Uterus (tissue), 4 donors: ENCODE data around the gene DCAF10. TPM values are rescaled to one million over a fixed set of nuclear protein-coding genes. Genes with fewer than 3 reads are reported as not detected.
"Not testable (repeated sequence)": the region's sequence is repeated elsewhere in the genome, so short reads cannot be mapped to it uniquely, and the experiment has no call there.

ENCODE experiments used
- DNase-seq, 2 donors: peaks; one replicate each; pipeline ENCODE4 v3.0.0-alpha.2; 2019 to 2020
- H3K27ac ChIP-seq, 2 donors: fragments of 200-600 bp; sonication (generic); 1 replicate in 1 of 2; 2 replicates in 1 of 2; pipeline ENCODE4 v1.5.1; 2016 to 2018
- H3K27me3 ChIP-seq, 2 donors: fragments of 200-600 bp; sonication (generic); one replicate each; pipeline ENCODE4 v1.5.1; 2018 to 2019; ENCODE audit warnings: control low read depth in 1 of 2
- H3K36me3 ChIP-seq, 2 donors: fragments of 200-600 bp; sonication (generic); one replicate each; pipeline ENCODE4 v1.5.1; 2019; ENCODE audit warnings: control low read depth in 1 of 2
- H3K4me1 ChIP-seq, 2 donors: fragments of 200-600 bp; sonication (generic); one replicate each; pipeline ENCODE4 v1.5.1; 2018 to 2019; ENCODE audit warnings: control low read depth in 1 of 2
- H3K4me3 ChIP-seq, 2 donors: fragments of 200-600 bp; sonication (generic); 1 replicate in 1 of 2; 2 replicates in 1 of 2; pipeline ENCODE4 v1.5.1; 2018 to 2019; ENCODE audit warnings: mild to moderate bottlenecking in 1 of 2
- H3K9me3 ChIP-seq, 2 donors: fragments of 200-600 bp; sonication (generic); one replicate each; pipeline ENCODE4 v1.5.1; 2019; ENCODE audit warnings: control low read depth in 1 of 2
- POLR2A ChIP-seq, 2 donors: fragments of 450-650 bp; IDR thresholded peaks; one replicate each; pipeline ENCODE4 v1.6.1; 2016; ENCODE audit warnings: antibody characterized with exemption in 2 of 2, mild to moderate bottlenecking in 1 of 2, moderate library complexity in 1 of 2
- intact Hi-C: fragments of 100-400 bp; cut with DNase I; formaldehyde crosslinking; loops from one replicate; pipeline ENCODE4 v1.15.1; 2023; ENCODE audit warnings: low total_unique reads
- total RNA-seq, 4 donors: library from RNA; depleted of rRNA in 3 of 4; stranded (reverse); fragments of >200 nt in 3 of 4; gene quantifications; one replicate each; pipeline versions ENCODE4 v1.1.0 to v1.2.4, GENCODE V29; 2014 to 2023
- TF ChIP-seq, protein P1 (sequence below), 4 experiments: fragments of 200-600 bp in 2 of 4; fragments of 450-650 bp in 2 of 4; sonication (generic) in 2 of 4; IDR thresholded peaks; one replicate each; pipeline ENCODE4 v1.5.1; 2016 to 2019; ENCODE audit warnings: antibody characterized with exemption in 4 of 4, mild to moderate bottlenecking in 2 of 4, moderate library complexity in 1 of 4
- donor health status: DM: yes; HTN: yes; CAD: no.

DCAF10 gene
- total RNA-seq, 4 donors from 2014 or later: 10.8 to 34.8 (median 29.6) TPM

DNA sequence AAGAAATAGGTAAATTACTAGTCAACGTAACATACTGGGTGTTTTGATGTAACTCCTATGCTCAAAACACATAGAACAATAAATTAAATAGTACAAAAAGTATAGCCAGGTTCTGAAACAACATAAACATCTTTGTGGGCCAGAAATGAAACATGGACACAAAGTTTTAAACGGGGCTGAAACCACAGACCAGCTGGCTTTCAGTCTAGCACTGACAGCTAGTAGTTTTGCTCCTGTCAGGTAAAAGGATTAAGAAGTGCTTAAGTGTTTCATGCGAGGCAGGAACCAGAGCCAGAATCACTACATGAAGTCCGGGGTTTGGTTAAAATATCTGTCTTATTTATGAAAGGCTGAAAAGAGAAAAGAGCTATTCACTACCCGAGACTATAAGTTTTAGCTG is 19.5 kb downstream of the DCAF10 start:
- intact Hi-C loops: loop anchor here (10.0 kb wide), 1 partner anchor 65 kb away; no protein-coding TSS in a partner anchor

DNA sequence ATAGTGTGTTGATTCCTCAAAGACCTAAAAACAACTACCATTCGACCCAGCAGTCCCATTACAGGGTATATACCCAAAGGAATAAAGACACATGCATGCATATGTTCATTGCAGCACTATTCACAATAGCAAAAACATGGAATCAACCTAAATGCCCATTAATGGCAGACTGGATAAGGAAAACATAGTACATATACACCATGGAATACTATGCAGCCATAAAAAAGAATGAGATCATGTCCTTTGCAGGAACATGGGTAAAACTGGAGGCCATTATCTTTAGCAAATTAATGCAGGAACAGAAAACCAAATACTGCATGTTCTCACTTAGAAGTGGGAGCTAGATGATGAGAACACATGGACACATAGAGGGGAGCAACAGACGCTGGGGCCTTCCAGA is 24.6 kb downstream of the DCAF10 start:
- intact Hi-C loops: loop anchor here (10.0 kb wide), 1 partner anchor 60 kb away; no protein-coding TSS in a partner anchor

More for the DNA sequence above, 19.5 kb downstream of the DCAF10 start:
- no peak overlapping the region for H3K27ac ChIP-seq
- no peak overlapping the region for H3K4me3 ChIP-seq
- DNase-seq: no peak
- no peaks in the 10 kb centered on the region for H3K4me1 ChIP-seq
- no peaks in the 10 kb centered on the region for H3K9me3 ChIP-seq
- no peaks in the 10 kb centered on the region for H3K36me3 ChIP-seq
- no peaks in the 10 kb centered on the region for H3K27me3 ChIP-seq
- TF ChIP-seq, protein P1, sequence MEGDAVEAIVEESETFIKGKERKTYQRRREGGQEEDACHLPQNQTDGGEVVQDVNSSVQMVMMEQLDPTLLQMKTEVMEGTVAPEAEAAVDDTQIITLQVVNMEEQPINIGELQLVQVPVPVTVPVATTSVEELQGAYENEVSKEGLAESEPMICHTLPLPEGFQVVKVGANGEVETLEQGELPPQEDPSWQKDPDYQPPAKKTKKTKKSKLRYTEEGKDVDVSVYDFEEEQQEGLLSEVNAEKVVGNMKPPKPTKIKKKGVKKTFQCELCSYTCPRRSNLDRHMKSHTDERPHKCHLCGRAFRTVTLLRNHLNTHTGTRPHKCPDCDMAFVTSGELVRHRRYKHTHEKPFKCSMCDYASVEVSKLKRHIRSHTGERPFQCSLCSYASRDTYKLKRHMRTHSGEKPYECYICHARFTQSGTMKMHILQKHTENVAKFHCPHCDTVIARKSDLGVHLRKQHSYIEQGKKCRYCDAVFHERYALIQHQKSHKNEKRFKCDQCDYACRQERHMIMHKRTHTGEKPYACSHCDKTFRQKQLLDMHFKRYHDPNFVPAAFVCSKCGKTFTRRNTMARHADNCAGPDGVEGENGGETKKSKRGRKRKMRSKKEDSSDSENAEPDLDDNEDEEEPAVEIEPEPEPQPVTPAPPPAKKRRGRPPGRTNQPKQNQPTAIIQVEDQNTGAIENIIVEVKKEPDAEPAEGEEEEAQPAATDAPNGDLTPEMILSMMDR (IDR thresholded peaks at IDR 0.05): no peak
- no peak for TF ChIP-seq POLR2A (IDR thresholded peaks at IDR 0.05)

DNA sequence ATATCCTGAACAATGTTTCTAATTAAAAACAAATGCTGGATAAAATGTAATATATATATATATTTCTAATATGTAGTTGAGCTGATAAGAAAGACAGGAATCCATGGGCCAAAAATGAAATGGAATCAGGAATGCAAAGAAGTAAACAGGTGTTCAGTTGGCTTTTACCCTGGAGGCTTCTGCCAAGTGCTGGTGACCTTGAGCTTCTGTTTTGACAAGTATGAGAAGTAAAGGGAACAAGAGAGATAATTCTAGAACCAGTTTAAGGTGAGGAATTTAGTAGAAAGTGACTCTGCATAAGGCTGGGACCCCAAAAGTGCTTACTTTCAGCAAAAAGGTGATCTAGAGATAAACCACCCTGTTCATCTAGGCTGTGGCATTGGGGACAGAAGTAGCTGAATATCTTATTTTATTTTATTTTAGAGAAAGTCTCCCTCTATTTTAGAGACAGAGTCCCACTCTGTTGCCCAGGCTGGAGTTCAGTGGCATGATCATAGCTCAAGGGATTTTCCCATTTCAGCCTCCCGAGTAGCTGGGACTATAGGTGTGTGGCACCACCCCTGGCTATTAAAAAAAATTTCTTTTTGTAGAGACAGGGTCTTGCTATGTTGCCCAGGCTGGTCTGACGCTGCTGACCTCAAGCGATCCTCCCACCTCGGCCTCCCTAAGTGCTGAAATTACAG is 27.0 kb downstream of the DCAF10 start:
- H3K27me3 ChIP-seq: no peaks in the 10 kb centered on the region
- TF ChIP-seq POLR2A (IDR thresholded peaks at IDR 0.05): no peak
- TF ChIP-seq, protein P1 (IDR thresholded peaks at IDR 0.05): no peak
- no peak overlapping the region for H3K27ac ChIP-seq
- no peak overlapping the region for H3K4me3 ChIP-seq
- H3K36me3 ChIP-seq: no peaks in the 10 kb centered on the region
- DNase-seq: no peak
- intact Hi-C loops: loop anchor here (10.0 kb wide), 1 partner anchor 57 kb away; no protein-coding TSS in a partner anchor
- H3K9me3 ChIP-seq: no peaks in the 10 kb centered on the region
- H3K4me1 ChIP-seq: no peaks in the 10 kb centered on the region

More for the DNA sequence above, 24.6 kb downstream of the DCAF10 start:
- DNase-seq, H3K27me3 ChIP-seq, H3K27ac ChIP-seq, H3K9me3 ChIP-seq, H3K4me1 ChIP-seq, H3K36me3 ChIP-seq, H3K4me3 ChIP-seq: not testable (repeated sequence)

DNA sequence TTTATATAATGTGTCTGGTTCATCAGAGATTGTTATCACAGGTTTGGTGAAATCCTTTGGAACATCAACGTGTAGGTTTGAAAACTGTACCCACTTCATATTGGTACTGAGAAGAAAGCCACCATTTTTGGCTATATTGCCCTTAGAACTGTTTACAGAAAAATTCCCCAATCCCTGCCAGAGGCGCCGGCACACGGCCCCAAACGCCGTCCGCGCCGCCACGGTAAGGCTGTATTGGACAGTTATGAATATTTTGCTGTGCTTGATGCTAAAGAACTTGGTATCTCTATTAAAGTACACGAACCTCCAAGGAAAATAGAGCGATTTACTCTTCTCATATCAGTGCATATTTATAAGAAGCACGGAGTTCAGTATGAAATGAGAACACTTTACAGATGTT is 35.2 kb downstream of the DCAF10 start:
- no peaks in the 10 kb centered on the region for H3K9me3 ChIP-seq
- no peaks in the 10 kb centered on the region for H3K36me3 ChIP-seq
- H3K27me3 ChIP-seq: no peaks in the 10 kb centered on the region
- TF ChIP-seq, protein P1 (IDR thresholded peaks at IDR 0.05): no peak
- TF ChIP-seq POLR2A (IDR thresholded peaks at IDR 0.05): no peak
- no peak overlapping the region for H3K27ac ChIP-seq
- no peak for DNase-seq
- intact Hi-C loops: no loop called here
- H3K4me1 ChIP-seq: no peaks in the 10 kb centered on the region
- no peak overlapping the region for H3K4me3 ChIP-seq

DNA sequence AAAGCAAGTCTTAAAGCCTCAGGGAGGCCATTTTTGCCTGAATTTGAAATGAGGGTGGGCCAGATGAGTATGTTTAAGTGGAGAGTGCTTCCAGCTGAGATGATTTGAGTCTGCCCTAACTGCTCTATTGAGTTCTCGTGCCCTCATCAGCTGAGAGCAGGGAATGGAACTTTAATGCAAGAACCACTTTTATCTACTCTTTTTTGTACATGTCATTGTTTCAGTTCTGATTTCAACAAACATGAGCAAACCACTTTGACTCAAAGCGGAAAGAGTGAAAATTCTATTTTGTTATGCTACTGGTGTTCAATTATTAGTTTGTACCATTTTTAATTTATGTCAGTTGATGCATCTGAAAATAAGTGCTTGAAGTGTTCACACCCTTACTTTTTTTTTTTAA is 35.8 kb downstream of the DCAF10 start:
- Histone ChIP-seq H3K27ac (no peak overlapping the region), H3K27me3 (no peaks in the 10 kb centered on the region), H3K4me1 (no peaks in the 10 kb centered on the region), H3K9me3 (no peaks in the 10 kb centered on the region), H3K4me3 (no peak overlapping the region), H3K36me3 (no peaks in the 10 kb centered on the region)
- DNase-seq: no peak
- intact Hi-C loops: no loop called here
- TF ChIP-seq POLR2A (IDR thresholded peaks at IDR 0.05): no peak
- TF ChIP-seq, protein P1 (IDR thresholded peaks at IDR 0.05): no peak
